Activated T-helper 9 cell treated with anti-CD3 and anti-CD28 coated beads, Interleukin-2, amount 50 U/mL, for 16 hours (primary cell): ENCODE measurements around the gene MYO19.

Experiments
- DNase-seq: peaks from one replicate; pipeline ENCODE4 v3.0.0-alpha.2; 2020; ENCODE audit warnings: low read depth

MYO19 gene, protein sequence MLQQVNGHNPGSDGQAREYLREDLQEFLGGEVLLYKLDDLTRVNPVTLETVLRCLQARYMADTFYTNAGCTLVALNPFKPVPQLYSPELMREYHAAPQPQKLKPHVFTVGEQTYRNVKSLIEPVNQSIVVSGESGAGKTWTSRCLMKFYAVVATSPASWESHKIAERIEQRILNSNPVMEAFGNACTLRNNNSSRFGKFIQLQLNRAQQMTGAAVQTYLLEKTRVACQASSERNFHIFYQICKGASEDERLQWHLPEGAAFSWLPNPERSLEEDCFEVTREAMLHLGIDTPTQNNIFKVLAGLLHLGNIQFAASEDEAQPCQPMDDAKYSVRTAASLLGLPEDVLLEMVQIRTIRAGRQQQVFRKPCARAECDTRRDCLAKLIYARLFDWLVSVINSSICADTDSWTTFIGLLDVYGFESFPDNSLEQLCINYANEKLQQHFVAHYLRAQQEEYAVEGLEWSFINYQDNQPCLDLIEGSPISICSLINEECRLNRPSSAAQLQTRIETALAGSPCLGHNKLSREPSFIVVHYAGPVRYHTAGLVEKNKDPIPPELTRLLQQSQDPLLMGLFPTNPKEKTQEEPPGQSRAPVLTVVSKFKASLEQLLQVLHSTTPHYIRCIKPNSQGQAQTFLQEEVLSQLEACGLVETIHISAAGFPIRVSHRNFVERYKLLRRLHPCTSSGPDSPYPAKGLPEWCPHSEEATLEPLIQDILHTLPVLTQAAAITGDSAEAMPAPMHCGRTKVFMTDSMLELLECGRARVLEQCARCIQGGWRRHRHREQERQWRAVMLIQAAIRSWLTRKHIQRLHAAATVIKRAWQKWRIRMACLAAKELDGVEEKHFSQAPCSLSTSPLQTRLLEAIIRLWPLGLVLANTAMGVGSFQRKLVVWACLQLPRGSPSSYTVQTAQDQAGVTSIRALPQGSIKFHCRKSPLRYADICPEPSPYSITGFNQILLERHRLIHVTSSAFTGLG

DNA sequence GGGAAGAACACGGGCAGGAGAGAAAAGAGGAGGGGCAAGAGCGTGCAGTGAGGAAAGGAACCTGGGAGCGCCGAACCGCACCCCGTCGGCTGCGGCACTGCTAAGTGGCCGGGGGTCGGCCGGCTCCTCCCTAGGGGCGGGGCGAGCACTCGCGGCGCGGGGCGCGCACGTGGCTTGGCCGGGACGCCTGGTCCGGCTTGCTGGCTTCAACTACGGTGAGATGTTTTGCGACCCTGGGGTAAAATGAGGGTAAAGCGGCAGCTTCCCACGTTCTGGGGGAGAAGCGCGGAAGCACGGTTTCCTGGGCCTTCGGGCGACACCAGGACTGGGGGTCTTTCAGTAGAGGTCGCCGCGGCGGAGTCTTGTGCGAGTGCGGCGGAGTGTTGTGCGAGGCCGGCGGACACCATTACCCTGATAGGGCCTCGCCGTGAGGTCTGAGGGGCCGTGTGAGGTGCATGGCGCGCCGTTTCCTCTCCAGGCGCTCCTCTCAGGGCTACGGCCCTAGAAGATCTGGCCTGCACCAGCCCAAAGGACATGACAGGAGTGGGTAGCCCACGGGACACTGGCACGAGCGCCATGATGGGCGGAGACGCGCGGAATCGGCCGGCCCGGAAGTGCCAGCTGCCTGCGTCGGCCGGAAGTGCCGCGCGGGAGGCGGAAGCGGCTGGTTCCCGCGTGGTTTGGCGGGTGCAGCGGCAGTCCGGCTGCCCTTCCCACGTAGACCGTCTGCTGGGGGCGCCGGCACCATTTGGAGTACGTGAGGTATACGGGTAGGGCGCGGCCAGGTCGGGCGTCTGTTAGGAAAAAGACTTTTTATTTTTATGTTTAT, at the start of gene MYO19, which contains the start of gene PIGW:
MYO19 (minus strand) TSS at position 29 of the 829 bp plus-strand sequence. CDS start 2,330 bp downstream, outside the sequence.
PIGW (plus strand) TSS at position 148 of the 829 bp plus-strand sequence. CDS start 2,115 bp downstream, outside the sequence.
- DNase-seq: peak; percentile 84

DNA sequence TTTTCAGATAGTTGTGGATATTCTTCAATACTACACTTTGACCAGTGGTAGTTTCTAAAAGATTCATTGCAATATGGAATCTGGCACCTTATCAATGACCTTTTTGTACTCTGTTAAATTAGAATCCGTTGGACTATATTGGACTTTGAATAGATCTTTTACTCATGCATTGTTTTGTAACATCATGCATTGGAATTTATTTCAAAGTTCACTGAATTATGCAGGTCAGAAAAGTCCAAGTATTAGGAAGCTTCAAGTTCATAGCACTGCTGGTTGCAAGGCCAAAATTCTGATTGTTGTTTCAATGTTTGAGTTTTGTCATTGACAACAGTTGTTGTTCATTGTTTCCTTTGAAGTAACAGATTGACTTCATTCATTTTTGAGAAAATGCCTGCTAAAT, 49.1 kb upstream of the MYO19 start:
- DNase-seq: no peak

DNA sequence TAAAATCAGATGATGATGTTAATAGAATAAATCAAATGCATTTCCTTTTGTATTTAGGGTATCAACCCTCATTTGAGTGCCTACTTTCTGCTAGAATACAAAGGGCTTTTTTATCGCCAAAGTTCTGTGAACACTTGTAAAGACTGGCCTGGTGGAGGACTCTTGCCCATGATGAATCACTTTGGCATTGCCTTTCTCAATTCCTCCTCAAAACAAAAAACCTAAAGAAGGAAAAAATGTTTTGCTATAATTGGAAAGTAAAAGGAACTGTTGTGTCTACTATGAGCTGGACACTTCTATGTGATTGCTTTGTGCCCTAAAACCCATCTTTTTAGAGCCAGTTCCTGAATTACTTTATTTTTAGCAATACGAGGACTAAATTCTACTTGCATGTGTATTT, 44.0 kb upstream of the MYO19 start:
- DNase-seq: no peak

DNA sequence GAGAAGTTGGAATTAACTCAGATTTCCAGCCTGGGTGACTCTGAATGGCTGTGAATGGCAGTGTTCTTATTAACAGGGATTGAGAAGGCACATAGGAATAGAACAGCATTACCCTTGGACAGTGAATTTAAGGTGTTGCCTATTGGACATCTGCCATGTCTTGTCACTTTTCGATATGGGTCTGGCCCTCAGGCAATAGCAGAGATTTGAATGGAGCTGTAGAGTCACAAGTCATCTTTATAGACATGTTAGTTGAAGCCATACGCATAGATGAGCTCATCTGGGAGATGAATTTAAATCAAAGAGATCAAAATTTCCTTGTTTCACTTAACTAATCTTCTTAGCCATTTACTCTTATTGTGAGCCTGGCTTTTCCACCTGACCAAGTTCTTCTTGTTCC, 42.1 kb upstream of the MYO19 start:
- no peak for DNase-seq

DNA sequence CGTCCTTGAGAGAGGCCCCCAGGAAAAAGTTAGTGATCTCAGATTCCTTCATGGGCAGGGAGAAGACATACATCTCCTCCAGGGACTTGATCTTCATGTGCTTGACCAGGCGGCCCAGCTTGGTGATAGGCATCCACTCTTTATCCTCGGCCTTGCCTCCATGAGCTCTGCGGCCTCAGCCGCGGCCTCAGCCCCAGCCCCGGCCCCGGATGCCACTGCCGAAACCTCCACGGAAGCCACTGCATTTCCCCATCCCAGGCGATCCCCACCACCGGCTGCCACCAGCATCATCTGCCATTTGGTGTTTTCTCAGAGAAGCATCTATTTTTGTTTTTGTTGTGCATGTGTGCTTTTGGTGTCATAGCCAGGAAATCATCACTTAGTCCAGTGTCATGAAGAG, 40.4 kb upstream of the MYO19 start:
- no peak for DNase-seq

DNA sequence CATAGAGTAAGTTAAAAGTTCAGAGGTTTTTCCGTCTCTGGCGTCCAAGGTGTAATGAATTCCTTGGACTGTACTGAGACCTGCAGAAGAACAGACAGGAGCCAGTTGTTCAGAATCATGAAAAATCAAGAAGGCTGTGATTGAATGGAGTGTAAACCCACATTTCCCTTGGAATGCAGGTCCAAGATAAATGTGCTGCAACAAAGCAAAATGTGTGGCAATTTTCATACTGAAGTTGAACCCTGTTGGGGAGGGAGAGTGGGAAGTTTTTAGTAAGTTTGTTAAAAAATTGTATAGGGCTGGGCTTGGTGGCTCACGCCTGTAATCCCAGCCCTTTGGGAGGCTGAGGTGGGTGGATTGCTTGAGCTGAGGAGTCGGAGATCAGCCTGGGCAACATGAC, 31.4 kb upstream of the MYO19 start:
- DNase-seq: no peak

DNA sequence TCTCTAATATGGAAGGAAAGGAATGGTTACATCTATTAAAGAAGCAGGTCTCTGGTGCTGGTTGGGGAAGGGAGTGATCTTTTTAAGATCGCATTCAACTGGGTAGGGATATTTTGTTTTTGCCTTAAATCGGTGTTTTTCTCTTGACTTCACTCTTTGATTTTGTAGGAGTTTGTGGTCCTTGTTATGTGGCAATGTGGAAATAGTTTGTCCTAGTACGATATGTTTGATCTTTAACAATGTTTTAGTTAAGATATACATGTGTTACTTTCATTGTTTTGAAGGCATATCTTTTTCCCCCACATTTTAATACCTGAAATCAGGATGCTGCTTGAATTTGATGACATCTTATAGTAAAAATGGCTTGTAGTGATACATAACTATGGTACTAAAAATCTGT, 18.8 kb upstream of the MYO19 start:
- DNase-seq: no peak

DNA sequence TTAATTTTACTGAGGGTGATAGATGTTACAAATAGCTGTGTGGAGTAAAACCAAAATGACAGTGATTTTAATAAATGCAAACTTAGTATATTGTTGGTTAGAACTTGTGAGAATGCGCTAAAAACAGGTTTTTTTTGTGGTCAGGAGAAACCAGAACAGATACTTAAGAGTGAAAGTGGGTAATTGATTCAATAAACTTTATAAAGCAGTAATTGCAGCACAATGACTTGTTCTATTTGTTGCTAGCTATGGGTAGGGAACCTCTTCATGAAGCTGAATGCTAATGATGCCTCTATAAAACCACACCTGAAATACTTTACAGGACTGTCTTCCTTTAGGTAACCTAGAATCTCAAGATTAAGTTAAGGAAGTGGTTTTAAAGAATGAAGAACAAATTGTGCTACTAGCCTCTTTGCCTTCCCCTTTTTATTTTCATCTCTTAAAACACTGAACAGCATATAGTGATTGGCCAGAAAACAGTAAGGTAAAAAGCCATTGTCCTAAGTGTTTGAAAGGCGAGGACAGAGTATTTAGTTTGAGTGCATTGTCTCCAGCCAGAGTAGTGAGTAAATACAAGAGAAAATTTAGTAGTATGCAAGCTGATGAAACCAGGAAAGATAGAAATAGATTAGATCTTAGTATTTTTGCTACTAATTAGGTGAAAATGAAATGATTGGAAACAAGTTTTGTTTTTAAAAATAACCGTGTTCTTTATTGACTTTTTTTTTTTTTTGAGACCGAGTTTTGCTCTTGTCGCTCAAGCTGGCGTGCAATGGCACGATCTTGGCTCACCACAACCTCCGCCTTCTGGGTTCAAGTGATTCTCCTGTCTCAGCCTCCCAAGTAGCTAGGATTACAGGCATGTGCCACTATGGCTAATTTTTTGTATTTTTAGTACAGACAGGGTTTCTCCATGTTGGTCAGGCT, 16.1 kb upstream of the MYO19 start:
- DNase-seq: no peak

DNA sequence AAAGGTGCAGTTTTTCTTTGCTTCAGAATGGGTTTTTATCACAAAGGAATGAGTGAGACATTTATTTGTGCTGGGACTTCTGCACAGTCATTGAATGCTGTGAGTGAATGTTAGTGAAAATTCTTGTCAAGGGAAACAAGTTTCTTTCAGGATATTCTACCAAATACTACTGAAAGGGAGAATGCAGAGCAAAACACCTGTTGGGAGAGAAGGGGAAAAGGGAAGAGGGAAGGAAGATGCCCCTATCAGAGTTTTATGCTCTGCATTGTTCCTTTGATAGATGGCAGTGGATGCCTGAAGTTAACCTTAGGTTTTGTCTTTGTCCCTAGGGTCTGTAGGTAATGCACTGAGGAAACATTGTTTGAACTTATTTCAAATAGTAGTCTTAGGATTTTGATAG, 13.1 kb upstream of the MYO19 start:
- no peak for DNase-seq

DNA sequence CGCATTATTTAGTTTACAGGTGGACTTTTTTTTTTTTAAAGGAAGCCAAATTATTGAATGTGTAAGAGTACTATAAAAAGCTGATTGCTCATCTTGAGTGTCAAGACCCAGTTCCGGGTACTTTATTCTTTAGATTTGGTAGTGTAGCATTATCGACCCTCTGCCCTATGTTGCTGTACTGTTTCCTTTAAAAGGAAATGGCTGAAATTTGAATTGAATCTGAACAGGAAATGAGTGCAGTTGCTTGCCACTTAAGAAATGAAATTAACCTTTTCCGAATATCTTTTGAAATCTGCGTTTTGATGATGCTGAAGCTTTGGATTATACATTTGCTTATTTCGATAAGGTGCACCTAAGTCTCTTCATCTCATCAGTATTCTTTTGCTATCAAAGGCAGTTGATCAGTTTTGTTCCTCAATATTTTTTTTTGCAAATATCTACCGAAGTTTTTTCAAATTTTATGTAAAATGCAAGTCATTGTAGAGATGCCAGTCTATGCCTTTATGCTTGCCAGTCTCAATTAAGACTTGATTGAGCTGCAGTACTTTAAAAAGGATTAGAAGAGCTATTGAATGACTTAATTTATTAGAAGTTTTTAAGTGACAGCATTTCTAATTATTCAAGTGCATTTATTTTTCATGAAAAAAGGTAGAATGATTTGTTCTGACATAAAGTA, 11.9 kb upstream of the MYO19 start:
- DNase-seq: no peak

DNA sequence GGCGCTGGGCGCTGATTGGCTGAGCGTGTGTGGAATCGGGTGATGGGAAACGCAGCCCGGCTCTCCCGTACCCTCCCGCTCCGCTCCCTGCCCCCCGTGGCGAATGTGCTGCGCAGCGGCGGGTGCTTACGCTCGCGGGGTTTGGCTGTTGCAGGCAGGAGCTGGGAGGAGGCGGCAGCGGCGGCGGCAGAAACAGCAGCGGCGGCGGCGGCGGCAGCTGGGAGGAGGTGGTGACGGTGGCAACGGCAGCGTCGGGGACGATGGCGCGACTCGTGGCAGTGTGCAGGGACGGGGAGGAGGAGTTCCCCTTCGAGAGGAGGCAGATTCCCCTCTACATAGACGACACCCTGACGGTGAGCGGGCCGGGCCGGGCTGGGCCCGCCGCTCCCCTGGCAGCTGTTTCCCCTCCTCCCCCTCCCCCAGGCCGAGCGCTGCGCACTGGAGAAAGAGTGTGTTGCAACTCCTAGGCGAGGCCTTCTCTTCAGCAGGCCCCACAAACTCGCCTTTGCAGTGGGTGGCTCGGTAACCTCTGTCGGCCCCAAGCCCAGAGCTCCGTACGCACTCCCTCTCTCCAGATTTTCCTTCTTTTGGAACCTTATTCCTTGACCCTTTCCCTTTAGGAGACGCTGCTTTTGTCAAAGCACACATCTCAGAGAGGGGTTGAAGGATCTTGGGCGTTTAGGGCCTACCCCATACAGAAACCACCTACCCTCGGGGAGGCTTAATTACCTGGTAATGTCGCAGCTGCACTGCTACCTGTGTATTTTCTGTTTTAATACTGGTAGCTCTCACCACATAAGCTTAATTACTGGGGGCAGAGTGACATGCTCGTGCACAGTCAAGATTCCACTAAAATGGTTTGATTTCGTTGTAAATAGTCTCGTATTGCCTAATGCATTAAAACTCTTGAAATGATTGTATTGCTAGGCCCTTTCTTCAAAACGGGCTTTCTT, 11.1 kb upstream of the MYO19 start:
- DNase-seq: peak; percentile 95

DNA sequence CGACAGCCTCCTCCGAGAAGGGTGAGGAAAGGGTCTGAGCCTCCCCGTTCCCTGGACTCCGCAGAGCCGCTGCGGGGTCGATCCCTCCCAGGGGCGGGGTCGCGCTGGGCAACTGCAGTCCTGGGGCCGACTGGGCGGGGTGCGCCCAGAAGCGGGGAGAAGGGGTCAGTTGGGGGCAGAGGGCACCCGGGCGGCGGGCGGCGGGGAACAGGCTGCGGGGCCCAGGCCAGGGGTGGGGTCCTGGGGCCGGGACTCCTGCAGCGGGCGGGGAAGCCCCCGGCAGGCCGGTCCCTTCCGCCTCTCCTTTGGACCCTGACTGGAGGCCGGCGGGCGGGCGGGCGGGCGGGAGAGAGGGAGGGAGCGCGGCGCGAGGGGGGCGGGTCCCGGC, 10.4 kb upstream of the MYO19 start:
- no peak for DNase-seq

DNA sequence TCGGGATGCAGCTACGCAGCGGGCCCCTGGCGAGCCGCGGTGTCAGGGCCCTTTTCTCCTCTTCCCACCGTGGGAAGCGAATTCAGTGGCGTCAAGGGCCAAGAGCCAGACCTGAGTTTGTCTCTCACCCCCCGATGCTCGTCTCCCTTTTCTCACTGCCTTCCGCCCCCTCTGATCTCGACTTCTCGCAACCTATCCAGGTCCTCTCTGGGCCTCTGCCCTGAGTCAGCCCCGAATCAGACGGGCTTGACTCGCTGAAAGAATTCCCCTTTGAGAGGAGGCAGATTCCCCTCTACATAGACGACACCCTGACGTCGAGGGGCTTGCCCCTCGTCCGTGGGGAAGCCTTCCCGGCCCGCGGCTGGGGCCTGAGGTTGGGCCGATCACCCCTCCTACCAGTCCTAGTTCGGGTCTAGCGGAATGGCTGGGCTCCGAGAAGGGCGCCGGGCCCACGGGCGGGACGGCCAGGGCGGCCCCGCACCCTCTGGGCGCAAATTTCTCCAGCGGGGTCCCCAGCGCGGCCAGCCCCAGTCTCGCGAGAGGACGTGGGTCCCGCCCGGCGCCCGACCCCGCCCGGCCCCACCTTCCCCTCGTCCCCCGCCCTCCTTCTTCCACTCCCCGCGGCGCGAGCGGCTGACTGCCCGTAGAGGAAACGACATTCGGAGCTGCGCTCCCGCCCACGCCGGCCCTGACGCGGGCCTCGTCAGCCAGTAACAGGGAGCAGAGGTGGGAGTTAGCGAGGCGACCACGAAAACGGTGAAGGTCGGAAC, 9.8 kb upstream of the MYO19 start, which contains the start of gene GGNBP2:
GGNBP2 (plus strand) TSS at position 613 of the 770 bp plus-strand sequence. CDS start 806 bp downstream, outside the sequence.
- peak; percentile 82 for DNase-seq

DNA sequence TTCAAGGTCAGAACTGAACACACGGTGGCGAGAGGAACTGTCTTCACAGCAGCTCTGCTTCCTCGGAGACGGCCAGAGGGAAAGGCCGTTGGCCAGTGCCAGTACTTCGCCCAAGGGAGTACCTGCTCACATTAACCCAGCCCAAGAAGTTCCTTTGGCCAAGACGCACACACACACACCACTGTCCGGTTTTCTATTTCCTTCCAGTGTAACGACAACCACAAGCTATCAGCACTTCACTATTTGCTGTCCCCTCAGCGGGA, 9.3 kb upstream of the MYO19 start:
- DNase-seq: no peak

DNA sequence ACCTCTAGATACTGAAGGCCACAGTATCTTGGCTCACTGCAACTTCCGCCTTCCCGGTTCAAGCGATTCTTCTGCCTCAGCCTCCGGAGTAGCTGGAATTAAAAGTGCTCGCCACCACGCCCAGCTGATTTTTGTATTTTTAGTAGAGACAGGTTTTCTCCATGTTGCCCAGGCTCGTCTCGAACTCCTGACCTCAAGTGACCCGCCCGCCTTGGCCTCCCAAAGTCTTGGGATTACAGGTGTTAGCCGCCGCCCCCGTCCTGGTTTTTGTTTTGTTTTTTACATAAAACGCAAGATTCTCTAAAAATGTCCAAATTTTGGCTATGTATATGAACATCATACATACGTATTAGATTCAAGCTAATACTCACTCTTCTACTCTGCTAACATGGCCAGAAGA, 8.1 kb upstream of the MYO19 start:
- no peak for DNase-seq

DNA sequence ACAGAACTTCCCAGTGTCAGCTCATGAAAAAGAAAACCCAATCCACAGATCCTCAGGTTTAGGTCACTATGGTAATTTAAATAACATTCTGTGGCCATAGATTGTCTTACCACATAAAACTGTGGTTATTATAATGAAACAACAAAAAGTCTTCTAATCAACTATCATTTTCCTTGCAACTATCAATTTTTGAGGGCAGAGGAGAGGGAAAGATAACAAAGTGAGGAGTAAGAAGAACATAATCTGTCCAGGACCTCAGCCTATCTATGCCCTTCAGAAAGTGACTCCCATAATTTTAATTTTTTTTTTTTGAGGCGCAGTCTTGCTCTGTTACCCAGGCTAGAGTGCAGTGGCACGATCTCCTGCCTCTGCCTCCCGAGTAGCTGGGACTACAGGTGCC, 6.0 kb upstream of the MYO19 start:
- no peak for DNase-seq

DNA sequence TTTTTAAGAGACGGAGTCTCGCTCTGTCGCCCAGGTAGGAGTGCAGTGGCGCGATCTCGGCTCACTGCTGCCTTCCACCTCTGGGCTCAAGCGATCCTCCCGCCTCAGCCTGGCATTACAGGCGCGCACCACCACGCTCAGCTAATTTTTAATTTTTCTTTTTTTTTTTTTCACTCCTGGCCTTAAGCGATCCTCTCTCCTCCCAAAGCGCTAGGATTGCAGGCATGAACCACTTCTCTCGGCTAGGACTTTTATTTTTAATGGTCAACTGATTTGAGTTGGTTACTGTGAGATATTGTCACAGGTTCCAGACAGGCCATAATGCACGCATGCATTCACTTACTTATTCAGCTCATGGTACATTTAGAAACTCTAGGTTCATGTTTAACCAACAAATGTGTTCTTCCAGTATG, 1.0 kb upstream of the MYO19 start:
- no peak for DNase-seq
